HG02571 (cell line): ENCODE measurements around the gene PTPRG.

ENCODE experiments used
- ATAC-seq: cut with Tn5 transposase; IDR thresholded peaks from one replicate; pipeline ENCODE4 v1.9.1; 2021; ENCODE audit warnings: mild to moderate bottlenecking, moderate library complexity; ENCODE audit not compliant: unreplicated experiment

Gene PTPRG

DNA sequence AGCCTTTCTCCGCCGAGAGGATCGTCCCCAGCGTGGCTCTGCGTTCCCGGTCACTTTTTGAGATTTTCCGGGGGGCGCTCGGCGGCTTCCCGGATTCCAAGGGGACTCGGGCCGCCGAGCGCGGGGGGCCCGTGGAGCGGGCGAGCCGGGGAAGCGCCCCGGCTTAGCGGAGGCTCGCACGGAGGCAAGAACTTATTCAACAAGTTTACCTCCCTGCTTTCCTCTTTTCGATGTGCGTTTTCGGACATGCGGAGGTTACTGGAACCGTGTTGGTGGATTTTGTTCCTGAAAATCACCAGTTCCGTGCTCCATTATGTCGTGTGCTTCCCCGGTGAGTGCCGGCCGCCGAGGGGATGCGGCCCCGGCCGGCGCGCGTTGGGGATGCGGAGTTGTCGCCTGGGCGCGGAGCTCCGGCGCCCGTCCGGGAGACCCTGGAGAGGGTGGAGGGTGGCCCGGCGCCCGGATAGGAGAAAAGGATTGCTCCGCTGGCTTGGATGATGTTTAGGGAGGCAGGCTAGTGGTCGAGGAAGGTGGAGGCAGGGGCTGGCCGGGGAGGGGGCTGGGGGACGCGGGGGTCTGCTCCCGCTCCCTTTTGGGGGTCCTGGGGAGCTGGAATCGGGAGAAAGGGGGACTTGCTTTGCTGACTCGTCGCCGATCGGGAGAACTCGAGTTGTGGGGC, 810 bp downstream of the PTPRG start:
- no peak for ATAC-seq

GRCh38 chr3:61562721-61563312, 1.4 kb downstream of the PTPRG start:
- ATAC-seq = no peak

- no peak for ATAC-seq
Measured at GRCh38 chr3:61563313-61564271, 2.2 kb downstream of the PTPRG start.

GRCh38 chr3:61564395-61565059, 3.2 kb downstream of the PTPRG start:
- no peak for ATAC-seq

- no peak for ATAC-seq
Measured at GRCh38 chr3:61565569-61565968, 4.2 kb downstream of the PTPRG start.

DNA sequence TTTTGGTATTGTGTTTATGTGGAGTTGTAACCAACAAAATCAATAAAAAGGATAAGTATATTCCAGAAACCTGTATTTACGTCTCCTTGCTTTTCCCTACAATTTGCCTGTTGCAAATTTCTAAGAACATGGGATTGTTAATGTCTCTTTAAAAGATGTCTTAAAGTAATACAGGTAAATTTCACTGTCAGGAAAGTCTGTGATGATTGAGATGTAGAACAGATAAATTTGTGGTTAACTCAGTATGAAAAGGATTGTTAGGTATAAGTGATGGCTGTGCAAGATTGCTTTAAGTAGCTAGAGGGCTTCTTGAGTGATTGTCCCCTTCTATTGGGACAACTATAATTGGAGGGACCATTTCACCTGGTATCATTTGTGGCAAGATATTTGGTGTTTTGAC, 6.8 kb downstream of the PTPRG start:
- no peak for ATAC-seq

- ATAC-seq = no peak
Measured at GRCh38 chr3:61569856-61570580, 8.6 kb downstream of the PTPRG start.

DNA sequence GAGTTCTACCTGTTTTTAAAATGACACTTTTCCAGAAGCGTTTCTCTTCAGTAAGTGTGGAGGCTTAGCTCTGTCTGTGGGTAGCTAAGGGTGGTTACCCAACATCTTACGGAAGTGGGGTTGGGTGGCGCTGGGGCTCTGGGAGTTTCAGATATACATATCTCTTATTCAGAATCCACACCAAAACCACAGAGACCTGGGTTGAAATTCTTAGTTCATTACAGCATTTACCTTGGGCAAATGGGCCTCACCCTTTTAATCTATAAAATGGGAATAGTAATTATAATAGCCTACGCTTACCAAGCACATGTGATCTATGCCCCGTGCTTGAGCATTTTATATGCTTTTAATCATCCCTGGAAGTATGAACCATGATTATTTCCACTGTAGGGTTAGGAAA, 9.4 kb downstream of the PTPRG start:
- no peak for ATAC-seq

DNA sequence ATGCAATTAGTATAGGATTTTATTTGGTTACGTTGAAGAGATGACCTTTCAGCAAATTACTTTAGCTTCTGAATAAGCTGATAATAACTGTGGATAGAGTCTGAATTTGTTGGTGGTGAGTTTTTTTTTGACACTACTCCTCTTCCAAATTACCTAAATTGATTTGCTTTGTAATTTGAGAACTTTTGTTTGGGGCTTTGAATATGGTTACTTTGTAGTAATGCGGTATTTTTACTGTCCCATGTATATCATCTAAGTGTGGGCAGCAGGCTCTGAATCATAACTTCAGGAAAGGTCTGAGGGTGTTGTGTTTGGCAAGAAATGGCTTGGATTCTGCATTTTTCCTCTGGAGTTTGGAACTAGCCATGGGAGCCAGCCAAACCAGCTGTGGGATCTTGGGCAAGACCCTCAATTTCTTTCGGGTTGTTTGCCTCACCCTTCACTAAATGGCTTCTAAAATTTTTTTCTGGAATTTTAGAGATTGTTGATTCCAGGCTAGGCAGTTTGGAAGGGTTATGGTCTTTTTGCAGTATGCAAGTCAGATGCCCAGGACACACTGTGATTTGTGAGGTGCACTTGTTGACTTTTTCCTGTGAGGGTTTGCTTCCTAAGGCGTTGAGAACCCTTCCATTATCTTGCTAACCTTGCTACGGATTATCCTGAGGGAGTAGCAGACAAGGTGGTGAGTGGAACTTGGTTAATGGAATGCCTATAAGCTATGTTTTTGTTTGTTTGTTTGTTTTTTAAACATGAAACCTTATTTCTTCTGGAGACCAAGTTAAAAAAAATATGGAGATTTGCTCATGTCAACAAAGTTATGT, 10.4 kb downstream of the PTPRG start:
- no peak for ATAC-seq

GRCh38 chr3:61572879-61573278, 11.5 kb downstream of the PTPRG start:
- no peak for ATAC-seq

DNA sequence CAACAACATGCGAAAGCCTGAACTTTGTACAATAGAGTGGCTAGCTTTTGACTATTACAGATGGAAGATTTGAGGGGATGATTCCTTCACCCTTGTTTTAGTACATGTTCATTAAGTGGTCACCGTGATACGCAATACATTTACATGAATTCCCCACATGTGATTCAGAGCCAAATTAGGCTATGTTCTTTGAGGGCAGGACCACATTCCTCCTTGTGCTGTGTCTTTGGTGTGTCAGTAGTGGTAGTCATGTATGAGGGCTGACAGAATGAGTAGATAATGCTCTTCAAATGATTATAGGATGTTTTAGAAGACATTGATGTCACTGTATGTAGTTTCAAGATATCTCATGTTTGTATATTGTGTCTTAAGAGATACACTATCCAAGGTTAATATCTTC, 12.1 kb downstream of the PTPRG start:
- ATAC-seq = no peak

GRCh38 chr3:61574854-61575253, 13.5 kb downstream of the PTPRG start:
- ATAC-seq = no peak

- no peak for ATAC-seq
Measured at GRCh38 chr3:61575893-61576292, 14.5 kb downstream of the PTPRG start.

- no peak for ATAC-seq
Measured at GRCh38 chr3:61577760-61578159, 16.4 kb downstream of the PTPRG start.

GRCh38 chr3:61578667-61579367, 17.4 kb downstream of the PTPRG start:
- ATAC-seq = no peak

- ATAC-seq = no peak
Measured at GRCh38 chr3:61579685-61580084, 18.3 kb downstream of the PTPRG start.

DNA sequence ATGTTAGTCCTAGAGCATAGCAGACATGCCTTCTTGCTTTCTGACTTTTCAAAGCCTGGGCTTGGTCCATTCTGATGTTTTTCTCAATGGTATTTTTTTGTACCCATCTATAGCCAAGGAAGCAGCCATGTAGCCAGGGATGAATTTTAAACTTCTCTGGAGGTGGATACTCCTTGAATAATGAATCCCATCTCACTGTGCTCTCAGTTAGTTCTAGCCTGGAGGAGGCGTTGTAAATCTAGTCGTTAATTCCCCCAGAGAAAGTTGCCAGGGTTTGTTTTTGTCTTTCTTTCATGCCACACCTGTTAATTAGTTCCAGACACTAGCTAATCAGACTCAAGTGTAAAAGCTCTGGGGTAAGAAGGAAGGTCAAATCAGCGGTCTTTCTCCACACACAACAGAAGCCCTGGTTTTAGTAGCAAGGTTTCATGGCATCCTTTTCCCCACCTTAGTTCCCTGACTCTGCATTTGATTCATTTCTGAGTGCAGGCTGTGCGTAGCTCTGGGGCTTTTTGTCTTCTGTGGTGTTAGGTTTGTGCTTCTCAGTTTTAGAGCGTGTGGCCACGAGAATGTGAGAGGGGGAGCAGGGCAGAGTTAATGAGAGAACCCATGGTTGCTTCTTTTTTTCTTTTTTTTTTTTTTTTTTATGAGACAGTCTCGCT, 19.7 kb downstream of the PTPRG start:
- no peak for ATAC-seq

DNA sequence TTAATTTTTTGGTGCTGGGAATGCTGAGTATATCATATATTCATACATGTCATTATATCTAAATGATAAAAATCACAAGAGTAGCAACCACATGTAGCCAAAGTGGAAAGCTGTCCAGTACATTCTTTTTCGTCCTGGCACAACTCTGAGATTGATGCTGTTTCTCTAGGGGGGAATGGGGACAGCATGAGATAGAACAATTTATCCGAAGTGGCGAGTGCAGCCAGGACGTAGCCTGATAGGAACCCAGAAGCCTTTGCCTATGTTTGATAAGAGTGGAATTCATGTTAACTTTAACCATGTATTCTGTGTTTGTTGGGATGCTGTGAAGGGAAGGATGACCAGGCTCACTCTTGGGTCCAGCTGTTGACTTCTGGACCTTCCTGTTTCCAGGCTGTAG, 20.9 kb downstream of the PTPRG start:
- no peak for ATAC-seq

DNA sequence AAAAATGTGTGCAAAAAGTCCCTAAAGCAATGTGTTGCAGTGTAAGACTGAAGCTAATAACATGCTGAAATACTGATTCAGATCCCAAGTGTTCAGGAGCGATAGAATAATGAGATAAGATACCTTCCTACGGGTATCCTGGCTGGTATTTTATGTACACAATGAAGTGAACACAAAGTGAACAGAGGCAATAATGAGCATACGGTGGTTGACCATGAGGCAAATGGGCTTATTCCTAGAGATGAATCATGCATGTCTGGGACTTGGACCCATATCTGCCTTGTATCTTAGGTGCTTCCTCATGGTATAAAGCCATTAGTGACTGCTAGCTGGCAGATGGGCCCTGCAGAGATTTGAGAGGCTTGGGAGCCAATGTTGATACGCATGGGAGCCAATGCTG, 21.5 kb downstream of the PTPRG start:
- no peak for ATAC-seq
